HG03097 (cell line): ENCODE measurements around the gene RBM26.
"Not testable (repeated sequence)": the region's sequence is repeated elsewhere in the genome, so short reads cannot be mapped to it uniquely, and the experiment has no call there.

Experiments
- ATAC-seq: cut with Tn5 transposase; IDR thresholded peaks from one replicate; pipeline ENCODE4 v1.9.1; 2021; ENCODE audit not compliant: unreplicated experiment, low FRiP score

Gene RBM26

GRCh38 chr13:79287939-79288795 is 117.9 kb downstream of the RBM26 start:
- no peak for ATAC-seq

GRCh38 chr13:79285159-79285558 is 120.9 kb downstream of the RBM26 start:
- no peak for ATAC-seq

DNA sequence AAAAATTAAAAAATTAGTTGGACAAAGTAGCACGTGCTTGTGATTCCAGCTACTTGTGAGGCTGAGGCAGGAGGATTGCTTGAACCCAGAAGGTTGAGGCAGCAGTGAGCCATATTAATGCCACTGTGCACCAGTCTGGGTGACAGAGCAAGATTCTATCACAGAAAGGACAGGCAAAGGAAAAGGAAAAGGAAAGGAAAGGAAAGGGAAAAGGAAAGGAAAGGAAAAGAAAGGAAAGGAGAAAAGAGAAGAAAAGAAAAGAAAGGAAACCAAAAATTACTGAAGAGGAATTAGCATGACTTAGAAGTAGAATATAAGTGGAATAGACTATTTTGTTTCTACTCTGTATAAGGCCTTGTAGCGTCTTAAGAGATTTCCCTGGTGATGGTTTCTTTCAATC is 122.3 kb downstream of the RBM26 start:
- ATAC-seq, result no peak

- ATAC-seq, result no peak
These were observed 123.1 kb downstream of the RBM26 start for GRCh38 chr13:79282976-79283375.

DNA sequence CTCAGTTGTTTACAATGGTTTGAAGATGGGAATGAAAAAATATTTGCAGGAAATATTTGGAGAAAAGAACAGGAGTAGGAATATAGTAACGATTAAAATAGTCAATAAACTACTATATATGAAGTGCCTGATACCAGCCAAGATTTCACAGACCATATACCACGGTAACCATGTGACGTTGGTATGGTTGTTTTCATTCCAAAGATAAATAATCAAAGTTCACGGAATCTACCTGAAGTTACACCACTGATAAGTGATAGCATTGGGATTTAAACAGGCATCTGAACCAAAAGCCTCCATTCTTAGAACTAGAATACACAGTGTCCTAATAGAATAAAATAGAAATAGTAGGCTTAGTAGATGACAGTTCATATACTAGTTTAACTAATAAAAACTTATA is 123.5 kb downstream of the RBM26 start:
- ATAC-seq, result no peak

- ATAC-seq, result no peak
These were observed 124.7 kb downstream of the RBM26 start for GRCh38 chr13:79281339-79281747.

- ATAC-seq, result not testable (repeated sequence)
These were observed 126.3 kb downstream of the RBM26 start for GRCh38 chr13:79279735-79280134.

- no peak for ATAC-seq
These were observed 133.0 kb downstream of the RBM26 start for GRCh38 chr13:79273045-79273444.

DNA sequence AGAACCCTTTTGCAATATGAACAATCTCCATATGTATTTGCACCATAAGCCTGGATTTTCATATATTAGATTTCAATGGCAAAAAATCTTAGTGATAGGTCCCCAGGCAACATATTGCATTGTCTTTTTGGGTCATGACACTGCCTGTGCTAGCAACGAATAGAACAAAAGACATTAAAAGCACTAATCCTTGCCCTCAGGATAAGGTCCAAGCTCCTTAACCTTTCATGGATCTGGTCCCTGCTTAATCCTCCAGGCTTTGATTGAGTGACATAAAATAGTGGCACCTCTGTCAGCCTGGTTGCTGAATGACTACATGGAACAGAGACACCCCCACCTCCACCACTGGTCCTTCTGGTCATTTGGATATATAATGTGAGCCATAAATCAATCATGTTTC is 134.4 kb downstream of the RBM26 start:
- ATAC-seq, result no peak

GRCh38 chr13:79270859-79271258 is 135.2 kb downstream of the RBM26 start:
- no peak for ATAC-seq
